LNCAP (cell line): ENCODE data around the gene STT3B.

Source experiments
- TF ChIP-seq, protein P1 (sequence below): fragments of 450-650 bp; IDR thresholded peaks from 2 replicates; pipeline ENCODE4 v1.5.1; 2017; ENCODE audit warnings: mild to moderate bottlenecking

STT3B gene

DNA sequence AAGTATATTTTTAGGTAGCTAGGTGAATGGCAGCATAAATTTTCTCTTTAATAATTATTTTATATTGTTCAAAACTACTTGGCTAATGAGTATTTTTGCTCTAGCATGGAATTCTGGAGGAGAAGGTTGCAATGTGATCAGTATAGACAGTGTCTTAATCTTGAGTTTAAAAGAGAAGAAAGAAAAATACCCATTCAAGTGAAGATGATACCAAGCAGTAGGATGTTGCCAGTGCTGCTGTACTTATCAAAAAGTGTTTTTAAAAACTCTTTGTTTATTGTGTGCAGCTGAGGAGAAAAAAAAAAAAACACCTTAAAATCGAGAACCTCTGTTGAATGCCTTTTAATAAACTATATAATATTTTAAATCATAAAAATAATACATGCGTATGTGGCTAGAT lies 47.9 kb downstream of the STT3B start:
- TF ChIP-seq, protein P1, sequence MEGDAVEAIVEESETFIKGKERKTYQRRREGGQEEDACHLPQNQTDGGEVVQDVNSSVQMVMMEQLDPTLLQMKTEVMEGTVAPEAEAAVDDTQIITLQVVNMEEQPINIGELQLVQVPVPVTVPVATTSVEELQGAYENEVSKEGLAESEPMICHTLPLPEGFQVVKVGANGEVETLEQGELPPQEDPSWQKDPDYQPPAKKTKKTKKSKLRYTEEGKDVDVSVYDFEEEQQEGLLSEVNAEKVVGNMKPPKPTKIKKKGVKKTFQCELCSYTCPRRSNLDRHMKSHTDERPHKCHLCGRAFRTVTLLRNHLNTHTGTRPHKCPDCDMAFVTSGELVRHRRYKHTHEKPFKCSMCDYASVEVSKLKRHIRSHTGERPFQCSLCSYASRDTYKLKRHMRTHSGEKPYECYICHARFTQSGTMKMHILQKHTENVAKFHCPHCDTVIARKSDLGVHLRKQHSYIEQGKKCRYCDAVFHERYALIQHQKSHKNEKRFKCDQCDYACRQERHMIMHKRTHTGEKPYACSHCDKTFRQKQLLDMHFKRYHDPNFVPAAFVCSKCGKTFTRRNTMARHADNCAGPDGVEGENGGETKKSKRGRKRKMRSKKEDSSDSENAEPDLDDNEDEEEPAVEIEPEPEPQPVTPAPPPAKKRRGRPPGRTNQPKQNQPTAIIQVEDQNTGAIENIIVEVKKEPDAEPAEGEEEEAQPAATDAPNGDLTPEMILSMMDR = no peak

DNA sequence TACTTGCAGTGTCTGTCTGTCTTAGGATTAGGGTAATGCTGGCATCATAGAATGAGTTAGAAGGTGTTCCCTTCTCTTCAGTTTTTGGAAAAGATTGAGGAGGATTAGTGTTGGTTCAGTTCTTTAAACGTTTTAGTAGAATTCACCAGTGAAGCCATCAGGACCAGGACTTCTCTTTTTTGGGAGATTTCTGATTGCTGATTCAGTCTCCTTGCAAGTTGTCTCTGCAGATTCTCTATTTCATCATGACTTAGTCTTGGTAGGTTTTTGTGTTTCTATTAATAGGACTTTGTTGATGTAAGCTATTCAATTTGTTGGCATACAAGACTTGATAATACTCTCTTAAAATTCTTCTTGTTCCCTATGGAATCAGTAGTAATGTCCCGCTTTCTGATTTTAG lies 48.9 kb downstream of the STT3B start:
- TF ChIP-seq, protein P1 = no peak

DNA sequence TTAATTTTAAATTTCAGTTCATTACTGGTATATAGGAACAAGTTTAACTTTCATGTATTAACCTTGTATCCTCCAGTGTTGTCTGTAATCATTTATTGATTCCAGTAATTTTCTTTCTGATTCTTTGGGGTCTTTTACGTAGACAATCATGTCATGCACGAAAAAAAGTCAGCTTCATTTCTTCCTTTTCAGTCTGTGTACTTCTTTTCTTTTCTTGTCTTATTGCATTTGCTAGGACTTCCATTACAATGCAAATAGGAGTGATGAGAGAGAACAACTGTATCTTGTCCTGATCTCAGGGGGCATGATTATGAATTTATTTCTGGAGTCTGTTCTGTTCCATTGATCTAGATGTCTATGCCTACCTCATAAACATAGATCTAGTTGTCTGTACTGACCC lies 56.5 kb downstream of the STT3B start:
- TF ChIP-seq, protein P1 = no peak

DNA sequence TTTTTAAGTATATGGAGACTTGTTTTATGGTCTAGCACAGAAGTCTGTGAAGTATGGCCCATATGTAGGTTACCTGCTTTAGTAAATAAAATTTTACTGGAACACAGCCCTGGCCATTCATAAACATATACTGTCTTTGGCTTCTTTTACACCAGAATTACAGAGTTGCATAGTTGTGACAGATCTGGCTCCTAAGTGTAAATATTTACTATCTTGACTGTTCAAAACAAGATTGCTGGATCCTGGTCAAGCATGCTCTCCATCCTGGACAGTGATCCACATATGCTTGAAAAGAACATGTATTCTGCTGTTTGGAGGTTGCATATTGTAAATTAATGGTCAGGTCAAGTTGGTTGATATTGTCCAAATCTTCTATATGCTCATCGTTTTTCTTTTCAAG lies 57.9 kb downstream of the STT3B start:
- TF ChIP-seq, protein P1 = no peak

DNA sequence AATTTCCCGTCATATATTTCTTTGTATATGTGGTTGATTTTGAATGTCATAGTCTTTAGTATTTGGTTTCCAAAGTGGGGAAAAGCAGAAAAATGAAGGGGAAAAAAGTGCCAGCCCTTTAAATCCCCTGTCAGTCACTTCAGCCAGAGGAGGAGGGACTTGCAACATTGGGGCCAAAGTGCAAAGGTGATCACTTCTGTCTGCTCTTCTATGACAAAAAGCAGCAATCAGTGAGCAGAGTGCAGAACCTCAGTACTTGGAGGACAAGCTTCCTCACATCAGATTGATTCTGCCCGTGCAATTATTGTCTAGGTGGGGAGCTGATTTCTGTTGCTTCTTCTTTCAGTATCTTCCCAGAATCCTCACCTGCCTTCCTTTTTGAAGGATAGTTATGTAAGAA lies 60.0 kb downstream of the STT3B start:
- TF ChIP-seq, protein P1 = no peak

DNA sequence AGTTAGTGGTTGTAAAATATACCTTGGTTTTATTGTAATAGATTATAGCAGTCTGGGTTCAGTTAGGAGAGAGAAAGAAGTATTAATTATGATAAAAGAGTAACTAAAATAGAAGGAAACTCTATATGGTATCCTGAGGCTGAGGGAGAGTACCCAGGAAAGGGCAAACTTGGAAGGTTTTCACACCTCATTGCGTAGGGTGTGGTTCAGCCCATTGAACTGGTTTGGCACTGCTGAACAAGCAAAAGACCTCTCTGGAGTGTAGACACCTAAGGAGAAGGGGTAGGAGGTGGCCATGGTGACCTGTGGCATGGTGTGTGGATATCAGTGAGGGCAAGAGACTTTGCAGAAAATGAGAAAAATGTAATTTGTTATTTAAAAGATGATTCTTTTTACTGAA lies 63.5 kb downstream of the STT3B start:
- TF ChIP-seq, protein P1 = no peak

DNA sequence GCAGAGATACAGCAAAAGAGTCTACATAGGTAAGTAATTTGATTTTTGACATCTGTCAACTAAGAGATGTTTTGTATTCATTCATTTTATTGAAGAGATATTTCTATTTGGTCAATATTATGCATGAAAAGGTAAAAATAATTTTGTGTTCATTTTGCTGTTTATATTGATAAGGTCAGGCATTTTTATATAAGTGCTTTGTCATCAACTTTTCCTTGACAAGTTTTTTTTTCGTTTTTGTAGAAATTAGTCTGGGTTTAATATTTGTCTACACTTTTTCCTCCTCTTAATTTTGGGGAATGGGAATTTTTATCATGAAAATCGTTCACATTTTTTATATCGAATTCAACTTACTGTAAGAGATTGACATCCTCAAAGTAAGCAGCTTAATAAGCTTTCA lies 67.7 kb downstream of the STT3B start:
- TF ChIP-seq, protein P1 = no peak

DNA sequence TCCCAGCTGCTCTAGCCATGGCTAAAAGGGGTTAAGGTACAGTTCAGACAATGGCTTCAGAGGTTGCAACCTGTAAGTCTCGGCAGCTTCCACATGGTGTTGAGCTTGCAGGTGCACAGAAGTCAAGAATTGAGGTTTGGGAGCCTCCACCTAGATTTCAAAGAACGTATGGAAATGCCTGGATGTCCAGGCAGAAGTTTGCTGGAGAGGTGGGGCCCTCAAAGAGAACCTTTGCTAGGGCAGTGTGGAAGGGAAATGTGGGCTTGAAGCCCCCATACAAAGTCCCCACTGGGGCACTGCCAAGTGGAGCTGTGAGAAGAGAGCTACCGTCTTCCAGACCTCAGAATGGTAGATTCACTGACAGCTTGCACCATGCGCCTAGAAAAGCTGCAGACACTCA lies 73.7 kb downstream of the STT3B start:
- TF ChIP-seq, protein P1 = no peak
